WTC11 (cell line): ENCODE measurements around the gene PEBP1.

Source experiments
- ATF1 ChIP-seq: sonication (generic); formaldehyde crosslinking; IDR thresholded peaks from 2 replicates; pipeline ENCODE4 v1.8.1; 2023; ENCODE audit warnings: mild to moderate bottlenecking, moderate library complexity, missing genetic modification reagents
- CREB1 ChIP-seq: sonication (generic); formaldehyde crosslinking; IDR thresholded peaks from 2 replicates; pipeline ENCODE4 v1.8.0; 2023; ENCODE audit warnings: mild to moderate bottlenecking, missing genetic modification reagents
- CTCF ChIP-seq: fragments of 200-600 bp; IDR thresholded peaks from 2 replicates; pipeline ENCODE4 v1.8.0; 2022; ENCODE audit warnings: antibody characterized with exemption
- ERG ChIP-seq: fragments of 250-450 bp; sonication (Bioruptor Pico); IDR thresholded peaks from 2 replicates; pipeline ENCODE4 v1.8.0; 2021; ENCODE audit warnings: mild to moderate bottlenecking
- FOXP4 ChIP-seq: sonication (generic); formaldehyde crosslinking; IDR thresholded peaks from 2 replicates; pipeline ENCODE4 v1.8.0; 2022; ENCODE audit warnings: mild to moderate bottlenecking, missing genetic modification reagents
- HMGXB4 ChIP-seq: sonication (generic); formaldehyde crosslinking; IDR thresholded peaks from 2 replicates; pipeline ENCODE4 v1.8.1; 2023; ENCODE audit warnings: mild to moderate bottlenecking, moderate library complexity, missing genetic modification reagents
- MAX ChIP-seq: sonication (generic); formaldehyde crosslinking; IDR thresholded peaks from 2 replicates; pipeline ENCODE4 v1.8.0; 2022; ENCODE audit warnings: mild to moderate bottlenecking, missing genetic modification reagents
- MLX ChIP-seq: sonication (generic); formaldehyde crosslinking; IDR thresholded peaks from 2 replicates; pipeline ENCODE4 v1.8.1; 2023; ENCODE audit warnings: mild to moderate bottlenecking, missing genetic modification reagents, moderate library complexity
- MXD4 ChIP-seq: fragments of 250-450 bp; sonication (Bioruptor Pico); IDR thresholded peaks from 2 replicates; pipeline ENCODE4 v1.8.0; 2021; ENCODE audit warnings: mild to moderate bottlenecking, moderate library complexity, borderline replicate concordance
- NR1H2 ChIP-seq: sonication (generic); formaldehyde crosslinking; IDR thresholded peaks from 2 replicates; pipeline ENCODE4 v1.9.0; 2021; ENCODE audit warnings: mild to moderate bottlenecking, moderate library complexity, missing genetic modification reagents
- SP1 ChIP-seq: sonication (generic); formaldehyde crosslinking; conservative IDR thresholded peaks from 2 replicates; pipeline ENCODE4 v1.8.1; 2022; ENCODE audit warnings: missing genetic modification reagents
- ZNF416 ChIP-seq: fragments of 250-450 bp; sonication (Bioruptor Pico); IDR thresholded peaks from 2 replicates; pipeline ENCODE4 v1.9.0; 2021; ENCODE audit warnings: mild to moderate bottlenecking, inconsistent platforms

- TF ChIP-seq ATF1 (CRISPR knock-in tag) (no peak), CTCF (no peak), CREB1 (CRISPR knock-in tag) (no peak), FOXP4 (CRISPR knock-in tag) (no peak), HMGXB4 (no peak), SP1 (no peak), MLX (CRISPR knock-in tag) (no peak), MAX (CRISPR knock-in tag) (no peak), NR1H2 (CRISPR knock-in tag) (no peak), ERG (no peak), MXD4 (CRISPR knock-in tag) (no peak), ZNF416 (no peak)
Observed at GRCh38 chr12:118148287-118148686, 12.4 kb downstream of the PEBP1 start.
